Smooth muscle cell (in vitro differentiated cells): ENCODE results near the gene EREG. TPM values are rescaled to one million over a fixed set of nuclear protein-coding genes. Genes with fewer than 3 reads are reported as not detected.

Source experiments
- DNase-seq: peaks from one replicate; lab custom pipeline; 2025; ENCODE audit not compliant: unreplicated experiment; lab: John Stamatoyannopoulos, UW
- H2AFZ ChIP-seq: fragments of 200-600 bp; sonication (generic); 2 replicates; pipeline ENCODE4 v1.6.0; 2016; ENCODE audit warnings: antibody characterized with exemption, low read depth, mild to moderate bottlenecking
- H3F3A ChIP-seq: fragments of 200-600 bp; sonication (generic); 2 replicates; pipeline ENCODE4 v1.6.0; 2017; ENCODE audit warnings: antibody characterized with exemption, low read depth
- H3K27ac ChIP-seq: fragments of 200-600 bp; sonication (generic); 2 replicates; pipeline ENCODE4 v1.5.1; 2016; ENCODE audit warnings: low read depth, mild to moderate bottlenecking
- H3K27me3 ChIP-seq: fragments of 200-600 bp; sonication (generic); 2 replicates; pipeline ENCODE4 v1.6.1; 2016; ENCODE audit warnings: low read depth, mild to moderate bottlenecking
- H3K36me3 ChIP-seq: fragments of 200-600 bp; sonication (generic); 2 replicates; pipeline ENCODE4 v1.5.1; 2016; ENCODE audit warnings: low read depth
- H3K4me1 ChIP-seq: fragments of 200-600 bp; sonication (generic); 2 replicates; pipeline ENCODE4 v1.5.1; 2016; ENCODE audit warnings: low read depth
- H3K4me2 ChIP-seq: fragments of 200-600 bp; sonication (generic); 2 replicates; pipeline ENCODE4 v1.6.0; 2016; ENCODE audit warnings: mild to moderate bottlenecking
- H3K4me3 ChIP-seq: fragments of 200-600 bp; sonication (generic); 2 replicates; pipeline ENCODE4 v1.5.1; 2016; ENCODE audit warnings: mild to moderate bottlenecking
- H3K79me2 ChIP-seq: fragments of 200-600 bp; sonication (generic); 2 replicates; pipeline ENCODE4 v1.6.0; 2016; ENCODE audit warnings: low read depth, mild to moderate bottlenecking
- H3K9ac ChIP-seq: fragments of 200-600 bp; sonication (generic); 2 replicates; pipeline ENCODE4 v1.6.0; 2016; ENCODE audit warnings: low read depth
- H3K9me3 ChIP-seq: fragments of 200-600 bp; sonication (generic); replicated peaks from 2 replicates; pipeline ENCODE4 v1.5.1; 2016; ENCODE audit warnings: low read depth
- H4K20me1 ChIP-seq: fragments of 200-600 bp; sonication (generic); 2 replicates; pipeline ENCODE4 v1.6.0; 2016; ENCODE audit warnings: low read depth
- WGBS: methylation state at CpG from one replicate; pipeline ENCODE4 v1.1.7; 2016; ENCODE audit warnings: low lambda C conversion rate; 5-methylcytosine and 5-hydroxymethylcytosine counted together
- polyA plus RNA-seq: library from polyadenylated mRNA; unstranded; fragments of >200 nt; fragmentation: Nextera tagmentation; extraction: Ambion mirVana; gene quantifications from 2 replicates; pipeline ENCODE4 v1.2.1, GENCODE V29; 2016
- total RNA-seq: library from RNA; depleted of rRNA; stranded (reverse); fragments of >200 nt; gene quantifications from 2 replicates; pipeline ENCODE4 v1.2.3, GENCODE V29; 2014
- TF ChIP-seq, protein P1 (sequence below): fragments of 200-600 bp; sonication (generic); IDR thresholded peaks from 2 replicates; pipeline ENCODE4 v1.5.1; 2017; ENCODE audit warnings: borderline replicate concordance, mild to moderate bottlenecking, antibody characterized with exemption; ENCODE audit not compliant: insufficient read depth, poor library complexity, severe bottlenecking

EREG gene
- total and polyA plus RNA-seq, 2 experiments from 2014 or later, result 0.55 to 1.9 TPM

DNA sequence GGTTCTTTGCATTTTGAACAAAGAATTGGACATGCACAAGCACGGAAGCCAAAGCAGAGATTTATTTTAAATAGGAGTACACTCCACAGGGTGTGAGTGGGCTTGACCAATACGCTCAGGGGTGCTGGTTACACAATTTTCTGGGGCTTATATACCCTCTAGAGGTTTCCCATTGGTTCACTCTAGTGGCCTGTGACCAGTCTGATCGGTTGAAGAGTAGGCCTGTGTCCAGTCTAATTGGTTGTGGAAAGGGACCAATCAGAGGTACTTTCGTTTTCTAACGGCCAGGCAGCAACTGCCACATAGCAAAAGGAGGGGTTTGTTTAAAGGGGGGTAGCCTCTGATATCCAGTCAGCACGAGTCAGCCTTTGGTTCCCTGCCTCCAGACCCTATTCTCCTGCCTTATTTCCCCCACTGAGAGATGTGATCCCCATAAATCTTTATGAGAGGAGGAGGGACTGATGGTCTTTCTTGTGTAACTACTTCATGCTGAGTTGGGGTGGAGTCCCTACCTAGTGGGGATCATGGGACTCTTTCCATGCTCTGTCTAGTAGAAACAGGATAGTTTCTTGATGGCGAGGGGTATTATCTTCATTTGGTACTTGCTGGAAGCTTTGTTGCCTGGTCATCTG, 68.7 kb downstream of the EREG start:
- TF ChIP-seq, protein P1, sequence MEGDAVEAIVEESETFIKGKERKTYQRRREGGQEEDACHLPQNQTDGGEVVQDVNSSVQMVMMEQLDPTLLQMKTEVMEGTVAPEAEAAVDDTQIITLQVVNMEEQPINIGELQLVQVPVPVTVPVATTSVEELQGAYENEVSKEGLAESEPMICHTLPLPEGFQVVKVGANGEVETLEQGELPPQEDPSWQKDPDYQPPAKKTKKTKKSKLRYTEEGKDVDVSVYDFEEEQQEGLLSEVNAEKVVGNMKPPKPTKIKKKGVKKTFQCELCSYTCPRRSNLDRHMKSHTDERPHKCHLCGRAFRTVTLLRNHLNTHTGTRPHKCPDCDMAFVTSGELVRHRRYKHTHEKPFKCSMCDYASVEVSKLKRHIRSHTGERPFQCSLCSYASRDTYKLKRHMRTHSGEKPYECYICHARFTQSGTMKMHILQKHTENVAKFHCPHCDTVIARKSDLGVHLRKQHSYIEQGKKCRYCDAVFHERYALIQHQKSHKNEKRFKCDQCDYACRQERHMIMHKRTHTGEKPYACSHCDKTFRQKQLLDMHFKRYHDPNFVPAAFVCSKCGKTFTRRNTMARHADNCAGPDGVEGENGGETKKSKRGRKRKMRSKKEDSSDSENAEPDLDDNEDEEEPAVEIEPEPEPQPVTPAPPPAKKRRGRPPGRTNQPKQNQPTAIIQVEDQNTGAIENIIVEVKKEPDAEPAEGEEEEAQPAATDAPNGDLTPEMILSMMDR, result no peak
- Histone ChIP-seq H3K9me3 (no peaks in the 10 kb centered on the region), H2AFZ (no peak overlapping the region), H4K20me1 (no peaks in the 10 kb centered on the region), H3K36me3 (no peaks in the 10 kb centered on the region), H3K27ac (no peak overlapping the region), H3K27me3 (no peaks in the 10 kb centered on the region), H3K4me2 (no peak overlapping the region), H3K79me2 (no peaks in the 10 kb centered on the region), H3K4me3 (no peak overlapping the region), H3K4me1 (no peaks in the 10 kb centered on the region), H3F3A (no peaks in the 10 kb centered on the region), H3K9ac (no peak overlapping the region)
- DNase-seq, result no peak
- 90% methylated on average over 7 of the region's 7 CpGs for WGBS

DNA sequence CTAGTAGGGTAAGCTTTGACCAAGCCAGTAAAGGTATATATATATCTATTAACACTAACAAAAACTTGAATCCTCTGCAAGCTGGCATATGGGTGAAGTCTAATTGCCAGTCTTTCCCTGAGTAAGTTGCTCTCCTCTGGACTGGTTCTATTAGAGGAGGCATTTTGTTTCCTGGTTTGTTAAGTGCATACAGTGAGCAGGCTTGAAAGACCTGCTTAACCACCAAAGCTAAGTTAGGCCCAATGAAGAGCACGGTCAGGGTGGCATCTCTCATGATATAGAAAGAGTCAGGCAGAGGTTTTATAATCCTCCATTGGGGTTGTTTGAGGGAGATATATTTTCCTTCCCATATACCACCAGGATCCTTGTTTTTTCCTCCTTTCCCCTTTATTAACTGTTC, 70.4 kb downstream of the EREG start:
- TF ChIP-seq, protein P1, result no peak
- 89% methylated on average over 1 of the region's 1 CpG for WGBS
- no peaks in the 10 kb centered on the region for H3K36me3 ChIP-seq
- no peaks in the 10 kb centered on the region for H3K4me1 ChIP-seq
- no peaks in the 10 kb centered on the region for H3K27me3 ChIP-seq
- no peak overlapping the region for H2AFZ ChIP-seq
- no peak overlapping the region for H3K4me2 ChIP-seq
- H3F3A ChIP-seq, result no peaks in the 10 kb centered on the region
- no peak overlapping the region for H3K4me3 ChIP-seq
- no peak overlapping the region for H3K9ac ChIP-seq
- no peak for DNase-seq
- no peaks in the 10 kb centered on the region for H3K79me2 ChIP-seq
- no peaks in the 10 kb centered on the region for H3K9me3 ChIP-seq
- H4K20me1 ChIP-seq, result no peaks in the 10 kb centered on the region
- H3K27ac ChIP-seq, result no peak overlapping the region

DNA sequence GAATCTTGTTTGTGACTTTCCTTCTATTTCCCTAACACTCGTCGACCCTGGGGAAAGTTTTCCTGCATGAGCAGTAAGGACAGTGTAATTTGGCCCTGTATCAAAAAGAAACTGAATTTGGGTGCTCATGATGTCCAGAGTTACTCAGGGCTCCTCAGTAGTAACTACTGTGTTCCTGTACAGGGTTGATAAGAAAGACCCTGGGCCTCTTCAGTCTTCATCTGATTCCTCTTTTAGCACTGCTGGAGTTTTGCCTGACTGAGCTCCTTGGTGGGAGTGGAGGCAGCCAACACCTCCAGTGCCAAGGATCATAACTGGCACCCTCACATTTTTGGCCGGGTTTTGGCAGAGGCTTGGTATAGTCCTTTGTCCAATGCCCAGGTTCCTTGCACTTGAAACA, 72.9 kb downstream of the EREG start:
- H3K27me3 ChIP-seq, result no peaks in the 10 kb centered on the region
- no peaks in the 10 kb centered on the region for H3K4me1 ChIP-seq
- no peak overlapping the region for H2AFZ ChIP-seq
- H3K36me3 ChIP-seq, result no peaks in the 10 kb centered on the region
- DNase-seq, result no peak
- WGBS, result 100% methylated on average over 3 of the region's 3 CpGs
- no peaks in the 10 kb centered on the region for H4K20me1 ChIP-seq
- H3K79me2 ChIP-seq, result no peaks in the 10 kb centered on the region
- H3K27ac ChIP-seq, result no peak overlapping the region
- no peak overlapping the region for H3K4me3 ChIP-seq
- H3K9ac ChIP-seq, result no peak overlapping the region
- TF ChIP-seq, protein P1, result no peak
- H3K9me3 ChIP-seq, result no peaks in the 10 kb centered on the region
- no peaks in the 10 kb centered on the region for H3F3A ChIP-seq
- H3K4me2 ChIP-seq, result no peak overlapping the region

Other genes starting within 250 kb of the EREG start
- gene MTHFD2L, start 207.0 kb upstream of the EREG start, total RNA-seq, result 6.6 and 20.7 TPM in 2 replicates
- 4.9 and 6.2 TPM in 2 replicates for gene MTHFD2L, start 207.0 kb upstream of the EREG start, polyA plus RNA-seq
- 31.8 and 35.5 TPM in 2 replicates for gene EPGN, start 56.7 kb upstream of the EREG start, total RNA-seq
- 1.6 and 7.2 TPM in 2 replicates for gene EPGN, start 56.7 kb upstream of the EREG start, polyA plus RNA-seq
- 58.6 and 123 TPM in 2 replicates for gene AREG, start 80.0 kb downstream of the EREG start, total RNA-seq
- gene AREG, start 80.0 kb downstream of the EREG start, polyA plus RNA-seq, result 83.5 and 86.9 TPM in 2 replicates